ENCODE results near the gene DNAJC12.

The DNAJC12 gene

DNA sequence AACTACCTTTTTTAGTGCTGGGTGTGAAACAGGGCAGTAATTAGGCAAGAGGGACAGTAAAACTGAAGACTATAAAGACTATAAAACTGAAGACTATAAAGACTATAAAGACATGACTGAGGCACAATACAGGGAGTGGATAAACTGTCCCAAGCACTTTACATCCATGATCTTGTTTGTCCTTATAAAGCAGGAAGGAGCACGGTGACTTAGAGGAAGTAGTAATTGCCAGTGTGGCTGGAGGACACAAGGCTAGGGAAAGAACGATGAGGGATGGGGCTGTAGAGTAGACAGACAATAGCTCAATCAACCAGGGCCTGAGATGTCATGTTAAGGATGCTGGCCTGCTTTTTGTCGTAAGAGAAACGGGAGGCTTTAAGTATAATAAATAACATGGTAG is 26.0 kb downstream of the DNAJC12 start:
- TF ChIP-seq, protein P1, sequence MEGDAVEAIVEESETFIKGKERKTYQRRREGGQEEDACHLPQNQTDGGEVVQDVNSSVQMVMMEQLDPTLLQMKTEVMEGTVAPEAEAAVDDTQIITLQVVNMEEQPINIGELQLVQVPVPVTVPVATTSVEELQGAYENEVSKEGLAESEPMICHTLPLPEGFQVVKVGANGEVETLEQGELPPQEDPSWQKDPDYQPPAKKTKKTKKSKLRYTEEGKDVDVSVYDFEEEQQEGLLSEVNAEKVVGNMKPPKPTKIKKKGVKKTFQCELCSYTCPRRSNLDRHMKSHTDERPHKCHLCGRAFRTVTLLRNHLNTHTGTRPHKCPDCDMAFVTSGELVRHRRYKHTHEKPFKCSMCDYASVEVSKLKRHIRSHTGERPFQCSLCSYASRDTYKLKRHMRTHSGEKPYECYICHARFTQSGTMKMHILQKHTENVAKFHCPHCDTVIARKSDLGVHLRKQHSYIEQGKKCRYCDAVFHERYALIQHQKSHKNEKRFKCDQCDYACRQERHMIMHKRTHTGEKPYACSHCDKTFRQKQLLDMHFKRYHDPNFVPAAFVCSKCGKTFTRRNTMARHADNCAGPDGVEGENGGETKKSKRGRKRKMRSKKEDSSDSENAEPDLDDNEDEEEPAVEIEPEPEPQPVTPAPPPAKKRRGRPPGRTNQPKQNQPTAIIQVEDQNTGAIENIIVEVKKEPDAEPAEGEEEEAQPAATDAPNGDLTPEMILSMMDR (IDR thresholded peaks at IDR 0.05; ENCODE audit: insufficient read depth, low read length, missing control alignments): no peak
- POLR2A ChIA-PET: no interaction called here
- CTCF ChIA-PET: interaction anchor here (1.3 kb wide), 1 partner anchor 32 kb away, joined by 3 read pairs; no protein-coding TSS in a partner anchor
- H3K4me3 ChIP-seq (ENCODE audit: low read depth, low read length): no peak overlapping the region
- no peak for DNase-seq (ENCODE audit: low read depth, low spot score)

DNA sequence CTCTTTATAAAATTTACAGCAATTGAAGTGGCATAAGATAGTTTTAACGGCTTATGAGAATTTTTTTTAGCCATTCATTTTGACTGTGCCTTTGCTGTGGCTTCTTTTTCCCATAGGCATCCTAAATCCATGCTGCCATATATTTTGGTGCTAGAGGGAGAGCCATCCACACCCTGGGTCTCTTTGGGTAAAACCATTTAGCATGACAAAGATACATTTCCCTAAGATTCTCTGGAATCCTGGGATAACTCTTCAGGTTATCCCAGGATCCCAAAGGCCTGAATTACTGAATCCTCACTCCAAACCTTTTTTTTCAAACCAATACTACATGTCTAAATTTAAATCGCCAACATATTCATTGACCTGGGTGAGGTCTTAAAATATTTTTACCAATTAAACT is 28.9 kb downstream of the DNAJC12 start:
- DNase-seq (ENCODE audit: low read depth, low spot score): no peak
- ChIA-PET POLR2A (no interaction called here), CTCF (no interaction called here)
- TF ChIP-seq, protein P1 (IDR thresholded peaks at IDR 0.05; ENCODE audit: insufficient read depth, low read length, missing control alignments): no peak
- no peak overlapping the region for H3K4me3 ChIP-seq (ENCODE audit: low read depth, low read length)

DNA sequence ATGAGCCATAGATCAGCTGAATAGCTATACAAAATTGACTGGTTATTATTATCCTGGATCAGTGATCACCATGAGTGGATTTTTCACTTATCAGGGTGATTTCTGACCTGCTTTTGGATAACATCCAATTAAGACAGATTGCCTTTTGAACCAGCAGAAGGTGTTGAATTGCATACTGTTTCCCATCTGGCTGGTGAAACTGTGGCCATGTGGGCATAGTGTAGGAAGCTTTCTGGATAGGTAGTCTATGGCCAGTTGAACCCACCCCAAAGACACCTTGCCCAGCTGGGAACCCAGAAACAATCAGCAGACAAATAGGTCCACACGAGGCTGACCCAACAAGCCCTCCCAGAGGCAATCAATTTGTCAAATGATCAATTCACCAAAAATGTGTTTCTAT is 29.3 kb downstream of the DNAJC12 start:
- CTCF ChIA-PET: no interaction called here

DNA sequence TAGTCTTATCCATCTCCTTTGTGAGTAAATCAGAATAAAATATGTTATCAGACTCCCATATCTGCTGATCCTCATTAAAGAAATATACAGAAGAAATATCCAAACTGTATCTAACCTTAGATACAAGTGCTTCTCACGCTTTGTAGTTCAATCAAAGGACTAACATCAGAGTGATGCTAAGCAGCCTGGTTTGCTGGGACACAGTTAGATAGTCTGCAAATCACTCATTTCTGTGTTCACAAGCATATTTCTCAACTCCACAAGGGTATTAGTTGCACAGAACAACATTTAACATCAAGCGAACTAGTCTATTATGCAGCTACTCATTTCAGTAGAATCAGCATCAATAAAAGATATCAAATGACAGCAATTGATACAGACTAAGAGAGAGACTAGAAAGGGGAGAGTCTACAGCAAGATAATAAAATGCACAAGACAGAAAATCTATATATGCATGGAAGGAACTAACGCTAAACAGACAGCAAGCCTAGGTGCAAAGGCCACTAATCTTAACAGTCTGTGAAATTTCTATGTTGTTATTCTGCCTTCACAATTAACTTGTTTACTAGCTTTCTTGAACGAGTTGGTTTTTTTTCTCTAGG is 30.0 kb downstream of the DNAJC12 start:
- TF ChIP-seq, protein P1 (IDR thresholded peaks at IDR 0.05; ENCODE audit: insufficient read depth, low read length, missing control alignments): no peak
- no peak for DNase-seq (ENCODE audit: low read depth, low spot score)
- H3K4me3 ChIP-seq (ENCODE audit: low read depth, low read length): no peak overlapping the region
- POLR2A ChIA-PET: no interaction called here
- CTCF ChIA-PET: no interaction called here

More for the DNA sequence above, 29.3 kb downstream of the DNAJC12 start:
- DNase-seq (ENCODE audit: low read depth, low spot score): no peak
- POLR2A ChIA-PET: no interaction called here
- H3K4me3 ChIP-seq (ENCODE audit: low read depth, low read length): no peak overlapping the region
- TF ChIP-seq, protein P1 (IDR thresholded peaks at IDR 0.05; ENCODE audit: insufficient read depth, low read length, missing control alignments): no peak

DNA sequence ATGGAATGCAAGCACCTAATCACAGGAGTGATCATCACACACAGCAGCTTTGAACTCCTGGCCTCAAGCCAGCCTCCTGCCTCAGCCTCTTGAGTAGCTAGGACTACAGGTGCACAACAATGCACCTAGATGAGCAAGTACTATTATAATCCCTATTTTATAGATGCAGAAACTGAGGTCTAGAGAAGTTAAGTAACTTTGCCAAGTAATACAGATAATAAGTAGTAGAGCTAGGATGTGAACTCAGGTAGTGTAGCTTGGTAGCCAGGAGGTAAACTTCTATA is 33.7 kb downstream of the DNAJC12 start:
- DNase-seq (ENCODE audit: low read depth, low spot score): no peak
- H3K4me3 ChIP-seq (ENCODE audit: low read depth, low read length): no peak overlapping the region
- ChIA-PET CTCF (interaction anchor here (0.6 kb wide), 1 partner anchor 10 kb away, joined by 4 read pairs; no protein-coding TSS in a partner anchor), POLR2A (no interaction called here)
- TF ChIP-seq, protein P1 (IDR thresholded peaks at IDR 0.05; ENCODE audit: insufficient read depth, low read length, missing control alignments): no peak

DNA sequence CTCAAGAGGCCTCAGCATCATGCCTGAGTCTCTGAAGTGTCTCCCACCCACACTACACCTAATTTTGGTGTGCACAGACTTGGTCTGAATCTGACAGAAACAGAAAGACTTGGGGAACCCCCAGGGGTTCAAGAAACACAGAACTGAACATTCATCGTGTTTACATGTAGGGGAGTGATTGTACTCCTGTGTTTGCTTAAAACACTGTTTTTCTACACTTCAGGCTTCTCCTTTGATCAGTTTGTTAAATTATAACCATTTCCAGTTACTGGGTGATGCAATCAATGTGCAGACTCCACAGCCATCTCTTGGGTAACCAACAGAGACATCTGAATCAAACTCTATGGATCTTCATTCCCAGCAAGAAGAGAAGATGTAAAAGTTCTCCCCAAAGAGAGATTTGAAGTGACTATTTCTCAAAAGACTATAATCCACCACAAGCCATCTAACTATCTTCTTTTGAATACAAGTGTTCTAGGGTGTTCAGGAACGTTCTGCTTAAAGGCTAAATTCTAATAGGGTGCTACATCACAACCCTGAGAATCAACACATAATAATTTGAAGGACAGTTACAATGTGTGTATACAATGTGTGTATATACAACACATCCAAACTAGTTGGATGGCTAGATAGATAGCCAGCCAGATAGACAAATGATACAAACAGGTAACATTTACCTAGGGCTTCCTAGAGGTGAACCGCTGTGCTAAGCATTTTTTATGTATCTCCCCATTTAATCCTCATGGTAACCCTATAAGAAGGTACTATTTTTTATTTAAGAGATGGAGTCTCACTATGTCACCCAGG is 34.2 kb downstream of the DNAJC12 start:
- CTCF ChIA-PET: interaction anchor here (0.6 to 1.5 kb wide), 2 partner anchors 10 to 24 kb away, joined by 3 to 4 read pairs; no protein-coding TSS in a partner anchor
- no peak overlapping the region for H3K4me3 ChIP-seq (ENCODE audit: low read depth, low read length)

More for the DNA sequence above, 34.2 kb downstream of the DNAJC12 start:
- POLR2A ChIA-PET: no interaction called here
- DNase-seq (ENCODE audit: low read depth, low spot score): no peak
- TF ChIP-seq, protein P1 (IDR thresholded peaks at IDR 0.05; ENCODE audit: insufficient read depth, low read length, missing control alignments): no peak
